Muscle layer of duodenum (tissue), 2 donors: Measurements from ENCODE around the gene DSCAML1.

Source experiments
- H3K27ac ChIP-seq: one replicate; pipeline ENCODE4 v1.7.0; 2013; ENCODE audit warnings: mild to moderate bottlenecking, low read length
- H3K27me3 ChIP-seq: one replicate; pipeline ENCODE4 v1.7.0; 2013; ENCODE audit warnings: low read depth, mild to moderate bottlenecking, control low read depth, low read length
- H3K36me3 ChIP-seq, 2 donors: one replicate each; pipeline ENCODE4 v1.7.0; 2013; ENCODE audit warnings: low read length in 2 of 2, control low read depth in 1 of 2, mild to moderate bottlenecking in 1 of 2; ENCODE audit not compliant: insufficient read depth in 2 of 2, control insufficient read depth in 1 of 2
- H3K4me1 ChIP-seq, 2 donors: one replicate each; pipeline ENCODE4 v1.7.0; 2013; ENCODE audit warnings: low read length in 2 of 2, mild to moderate bottlenecking in 2 of 2, control low read depth in 1 of 2, moderate library complexity in 1 of 2; ENCODE audit not compliant: insufficient read depth in 2 of 2, control insufficient read depth in 1 of 2
- H3K4me3 ChIP-seq, 2 donors: one replicate each; pipeline ENCODE4 v1.7.0; 2013; ENCODE audit warnings: low read length in 2 of 2, low read depth in 1 of 2, mild to moderate bottlenecking in 1 of 2
- H3K9me3 ChIP-seq, 2 donors: one replicate each; pipeline ENCODE4 v1.7.0; 2013; ENCODE audit warnings: low read length in 2 of 2, control low read depth in 1 of 2, mild to moderate bottlenecking in 1 of 2; ENCODE audit not compliant: control insufficient read depth in 1 of 2
- donor health status: healthy.

DSCAML1 gene

GRCh38 chr11:117580866-117581265, 216.2 kb downstream of the DSCAML1 start:
- H3K4me1 ChIP-seq: no peaks in the 10 kb centered on the region
- H3K4me3 ChIP-seq: no peak overlapping the region
- H3K27ac ChIP-seq: no peak overlapping the region
- H3K9me3 ChIP-seq: no peaks in the 10 kb centered on the region
- no peaks in the 10 kb centered on the region for H3K27me3 ChIP-seq
- H3K36me3 ChIP-seq: no peaks in the 10 kb centered on the region

GRCh38 chr11:117579161-117579560, 217.9 kb downstream of the DSCAML1 start:
- Histone ChIP-seq H3K27ac (no peak overlapping the region), H3K36me3 (no peaks in the 10 kb centered on the region), H3K4me1 (no peaks in the 10 kb centered on the region), H3K4me3 (no peak overlapping the region), H3K9me3 (no peaks in the 10 kb centered on the region), H3K27me3 (no peaks in the 10 kb centered on the region)

GRCh38 chr11:117575856-117576255, 221.2 kb downstream of the DSCAML1 start:
- Histone ChIP-seq H3K4me1 (no peaks in the 10 kb centered on the region), H3K9me3 (no peaks in the 10 kb centered on the region), H3K27ac (no peak overlapping the region), H3K4me3 (no peak overlapping the region), H3K36me3 (no peaks in the 10 kb centered on the region), H3K27me3 (no peaks in the 10 kb centered on the region)

GRCh38 chr11:117574551-117574950, 222.5 kb downstream of the DSCAML1 start:
- no peaks in the 10 kb centered on the region for H3K9me3 ChIP-seq
- no peak overlapping the region for H3K4me3 ChIP-seq
- no peaks in the 10 kb centered on the region for H3K4me1 ChIP-seq
- H3K27me3 ChIP-seq: no peaks in the 10 kb centered on the region
- H3K36me3 ChIP-seq: no peaks in the 10 kb centered on the region
- H3K27ac ChIP-seq: no peak overlapping the region

- H3K27me3 ChIP-seq: no peaks in the 10 kb centered on the region
- no peaks in the 10 kb centered on the region for H3K9me3 ChIP-seq
- H3K4me3 ChIP-seq: no peak overlapping the region
- no peaks in the 10 kb centered on the region for H3K4me1 ChIP-seq
- no peak overlapping the region for H3K27ac ChIP-seq
- no peaks in the 10 kb centered on the region for H3K36me3 ChIP-seq
Measured at GRCh38 chr11:117573326-117573725, 223.7 kb downstream of the DSCAML1 start.

GRCh38 chr11:117572671-117573070, 224.3 kb downstream of the DSCAML1 start:
- H3K9me3 ChIP-seq: no peaks in the 10 kb centered on the region
- H3K27ac ChIP-seq: no peak overlapping the region
- no peaks in the 10 kb centered on the region for H3K27me3 ChIP-seq
- no peaks in the 10 kb centered on the region for H3K36me3 ChIP-seq
- no peaks in the 10 kb centered on the region for H3K4me1 ChIP-seq
- H3K4me3 ChIP-seq: no peak overlapping the region

GRCh38 chr11:117572129-117572528, 224.9 kb downstream of the DSCAML1 start:
- Histone ChIP-seq H3K27me3 (no peaks in the 10 kb centered on the region), H3K4me1 (no peaks in the 10 kb centered on the region), H3K9me3 (no peaks in the 10 kb centered on the region), H3K36me3 (no peaks in the 10 kb centered on the region), H3K27ac (no peak overlapping the region), H3K4me3 (no peak overlapping the region)

- Histone ChIP-seq H3K27ac (no peak overlapping the region), H3K4me1 (no peaks in the 10 kb centered on the region), H3K27me3 (no peaks in the 10 kb centered on the region), H3K4me3 (no peak overlapping the region), H3K36me3 (no peaks in the 10 kb centered on the region), H3K9me3 (no peaks in the 10 kb centered on the region)
Measured at GRCh38 chr11:117570701-117571100, 226.3 kb downstream of the DSCAML1 start.

- H3K9me3 ChIP-seq: no peaks in the 10 kb centered on the region
- no peak overlapping the region for H3K4me3 ChIP-seq
- H3K4me1 ChIP-seq: no peaks in the 10 kb centered on the region
- H3K27me3 ChIP-seq: no peaks in the 10 kb centered on the region
- H3K36me3 ChIP-seq: no peaks in the 10 kb centered on the region
- H3K27ac ChIP-seq: no peak overlapping the region
Measured at GRCh38 chr11:117569911-117570310, 227.1 kb downstream of the DSCAML1 start.

- Histone ChIP-seq H3K4me3 (no peak overlapping the region), H3K27me3 (no peaks in the 10 kb centered on the region)
Measured at GRCh38 chr11:117565709-117566108, 231.3 kb downstream of the DSCAML1 start.

GRCh38 chr11:117564321-117564720, 232.7 kb downstream of the DSCAML1 start:
- H3K27me3 ChIP-seq: no peaks in the 10 kb centered on the region
- H3K4me3 ChIP-seq: no peak overlapping the region
- H3K27ac ChIP-seq: no peak overlapping the region
- H3K9me3 ChIP-seq: no peaks in the 10 kb centered on the region
- no peaks in the 10 kb centered on the region for H3K36me3 ChIP-seq
- no peaks in the 10 kb centered on the region for H3K4me1 ChIP-seq

More at GRCh38 chr11:117565709-117566108, 231.3 kb downstream of the DSCAML1 start:
- H3K9me3 ChIP-seq: no peaks in the 10 kb centered on the region
- H3K27ac ChIP-seq: no peak overlapping the region
- no peaks in the 10 kb centered on the region for H3K4me1 ChIP-seq
- H3K36me3 ChIP-seq: no peaks in the 10 kb centered on the region

GRCh38 chr11:117563556-117563955, 233.5 kb downstream of the DSCAML1 start:
- Histone ChIP-seq H3K27ac (no peak overlapping the region), H3K4me1 (no peaks in the 10 kb centered on the region), H3K4me3 (no peak overlapping the region), H3K36me3 (no peaks in the 10 kb centered on the region), H3K27me3 (no peaks in the 10 kb centered on the region), H3K9me3 (no peaks in the 10 kb centered on the region)
